ENCODE measurements around the gene SCFD1. TPM values are rescaled to one million over a fixed set of nuclear protein-coding genes. Genes with fewer than 3 reads are reported as not detected.

SCFD1 gene
- total and polyA plus RNA-seq, 10 of the 15 experiments (the other 5 are each of a cell fraction or from before 2014, with no cell fraction given): 61.5 to 98.4 (median 82.5) TPM

- no peak for TF ChIP-seq BMI1 (IDR thresholded peaks at IDR 0.05; ENCODE audit: borderline replicate concordance)
- no peak for TF ChIP-seq EGR1 (IDR thresholded peaks at IDR 0.05; ENCODE audit: borderline replicate concordance in 1 of 2, low read depth in 2 of 2, low read length in 2 of 2)
- no peak for TF ChIP-seq TBL1XR1 (IDR thresholded peaks at IDR 0.05; ENCODE audit: low read depth, low read length)
- TF ChIP-seq, protein P1, sequence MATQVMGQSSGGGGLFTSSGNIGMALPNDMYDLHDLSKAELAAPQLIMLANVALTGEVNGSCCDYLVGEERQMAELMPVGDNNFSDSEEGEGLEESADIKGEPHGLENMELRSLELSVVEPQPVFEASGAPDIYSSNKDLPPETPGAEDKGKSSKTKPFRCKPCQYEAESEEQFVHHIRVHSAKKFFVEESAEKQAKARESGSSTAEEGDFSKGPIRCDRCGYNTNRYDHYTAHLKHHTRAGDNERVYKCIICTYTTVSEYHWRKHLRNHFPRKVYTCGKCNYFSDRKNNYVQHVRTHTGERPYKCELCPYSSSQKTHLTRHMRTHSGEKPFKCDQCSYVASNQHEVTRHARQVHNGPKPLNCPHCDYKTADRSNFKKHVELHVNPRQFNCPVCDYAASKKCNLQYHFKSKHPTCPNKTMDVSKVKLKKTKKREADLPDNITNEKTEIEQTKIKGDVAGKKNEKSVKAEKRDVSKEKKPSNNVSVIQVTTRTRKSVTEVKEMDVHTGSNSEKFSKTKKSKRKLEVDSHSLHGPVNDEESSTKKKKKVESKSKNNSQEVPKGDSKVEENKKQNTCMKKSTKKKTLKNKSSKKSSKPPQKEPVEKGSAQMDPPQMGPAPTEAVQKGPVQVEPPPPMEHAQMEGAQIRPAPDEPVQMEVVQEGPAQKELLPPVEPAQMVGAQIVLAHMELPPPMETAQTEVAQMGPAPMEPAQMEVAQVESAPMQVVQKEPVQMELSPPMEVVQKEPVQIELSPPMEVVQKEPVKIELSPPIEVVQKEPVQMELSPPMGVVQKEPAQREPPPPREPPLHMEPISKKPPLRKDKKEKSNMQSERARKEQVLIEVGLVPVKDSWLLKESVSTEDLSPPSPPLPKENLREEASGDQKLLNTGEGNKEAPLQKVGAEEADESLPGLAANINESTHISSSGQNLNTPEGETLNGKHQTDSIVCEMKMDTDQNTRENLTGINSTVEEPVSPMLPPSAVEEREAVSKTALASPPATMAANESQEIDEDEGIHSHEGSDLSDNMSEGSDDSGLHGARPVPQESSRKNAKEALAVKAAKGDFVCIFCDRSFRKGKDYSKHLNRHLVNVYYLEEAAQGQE (IDR thresholded peaks at IDR 0.05; ENCODE audit: low read depth, low read length): no peak
Measured at GRCh38 chr14:30658645-30659044, 36.5 kb downstream of the SCFD1 start (continued).

- intact Hi-C loops (cut with micrococcal nuclease; ENCODE audit: unreplicated experiment) (no loop called here), in situ Hi-C loops (cut with MboI) (no loop called here)
- FAIRE-seq (no peak), DNase-seq (ENCODE audit: low read depth, low spot score) (no peak), ATAC-seq (no peak)
- Histone ChIP-seq H3K27ac (ENCODE audit: control insufficient read depth, insufficient read depth) (no peak overlapping the region), H3K36me3 (ENCODE audit: control insufficient read depth in 2 of 2, insufficient read depth in 2 of 2, low read length in 1 of 2) (peaks cover 0 to 4% of the 10 kb centered on the region in 2 experiments; a peak in 1 of 4 replicates), H3K79me2 (ENCODE audit: control insufficient read depth, insufficient read depth, low read length) (no peaks in the 10 kb centered on the region), H3K4me3 (no peak overlapping the region), H3K9ac (ENCODE audit: control insufficient read depth, insufficient read depth, low read length) (no peak overlapping the region), H3K27me3 (replicated peaks in 1 of 2; ENCODE audit: control insufficient read depth in 2 of 2, insufficient read depth in 2 of 2, low read length in 1 of 2) (no peaks in the 10 kb centered on the region), H2AFZ (ENCODE audit: control insufficient read depth, low read depth, low read length) (no peak overlapping the region), H3K4me1 (ENCODE audit: control insufficient read depth, insufficient read depth, low read length) (no peaks in the 10 kb centered on the region), H4K20me1 (ENCODE audit: control insufficient read depth, insufficient read depth) (no peaks in the 10 kb centered on the region), H3K9me3 (replicated peaks; ENCODE audit: control insufficient read depth, insufficient read depth, low read length) (no peaks in the 10 kb centered on the region), H3K4me2 (ENCODE audit: control insufficient read depth, insufficient read depth) (no peak overlapping the region)
- ChIA-PET SMC1A (ENCODE audit: uncharacterized antibody, unreplicated experiment) (no interaction called here), RAD21 (ENCODE audit: unreplicated experiment) (no interaction called here), CTCF (no interaction called here), POLR2A (no interaction called here)
- TF ChIP-seq SP1 (IDR thresholded peaks at IDR 0.05; ENCODE audit: low read depth, low read length): no peak
- TF ChIP-seq POLR2AphosphoS2 (IDR thresholded peaks at IDR 0.05; ENCODE audit: low read depth, low read length): no peak
- no peak for TF ChIP-seq PAX5 (IDR thresholded peaks at IDR 0.05; ENCODE audit: borderline replicate concordance, low read depth, low read length)
- TF ChIP-seq ZNF24 (IDR thresholded peaks at IDR 0.05): no peak
- TF ChIP-seq, protein P2, sequence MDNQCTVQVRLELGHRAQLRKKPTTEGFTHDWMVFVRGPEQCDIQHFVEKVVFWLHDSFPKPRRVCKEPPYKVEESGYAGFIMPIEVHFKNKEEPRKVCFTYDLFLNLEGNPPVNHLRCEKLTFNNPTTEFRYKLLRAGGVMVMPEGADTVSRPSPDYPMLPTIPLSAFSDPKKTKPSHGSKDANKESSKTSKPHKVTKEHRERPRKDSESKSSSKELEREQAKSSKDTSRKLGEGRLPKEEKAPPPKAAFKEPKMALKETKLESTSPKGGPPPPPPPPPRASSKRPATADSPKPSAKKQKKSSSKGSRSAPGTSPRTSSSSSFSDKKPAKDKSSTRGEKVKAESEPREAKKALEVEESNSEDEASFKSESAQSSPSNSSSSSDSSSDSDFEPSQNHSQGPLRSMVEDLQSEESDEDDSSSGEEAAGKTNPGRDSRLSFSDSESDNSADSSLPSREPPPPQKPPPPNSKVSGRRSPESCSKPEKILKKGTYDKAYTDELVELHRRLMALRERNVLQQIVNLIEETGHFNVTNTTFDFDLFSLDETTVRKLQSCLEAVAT (IDR thresholded peaks at IDR 0.05): no peak
- TF ChIP-seq E2F4 (IDR thresholded peaks at IDR 0.05; ENCODE audit: low read depth, low read length): no peak
- no peak for TF ChIP-seq HCFC1 (IDR thresholded peaks at IDR 0.05; ENCODE audit: low read length)
- TF ChIP-seq STAT3 (IDR thresholded peaks at IDR 0.05; ENCODE audit: low read depth, low read length): no peak
- TF ChIP-seq ZNF207 (IDR thresholded peaks at IDR 0.05; ENCODE audit: borderline replicate concordance): no peak
- TF ChIP-seq, protein P3, sequence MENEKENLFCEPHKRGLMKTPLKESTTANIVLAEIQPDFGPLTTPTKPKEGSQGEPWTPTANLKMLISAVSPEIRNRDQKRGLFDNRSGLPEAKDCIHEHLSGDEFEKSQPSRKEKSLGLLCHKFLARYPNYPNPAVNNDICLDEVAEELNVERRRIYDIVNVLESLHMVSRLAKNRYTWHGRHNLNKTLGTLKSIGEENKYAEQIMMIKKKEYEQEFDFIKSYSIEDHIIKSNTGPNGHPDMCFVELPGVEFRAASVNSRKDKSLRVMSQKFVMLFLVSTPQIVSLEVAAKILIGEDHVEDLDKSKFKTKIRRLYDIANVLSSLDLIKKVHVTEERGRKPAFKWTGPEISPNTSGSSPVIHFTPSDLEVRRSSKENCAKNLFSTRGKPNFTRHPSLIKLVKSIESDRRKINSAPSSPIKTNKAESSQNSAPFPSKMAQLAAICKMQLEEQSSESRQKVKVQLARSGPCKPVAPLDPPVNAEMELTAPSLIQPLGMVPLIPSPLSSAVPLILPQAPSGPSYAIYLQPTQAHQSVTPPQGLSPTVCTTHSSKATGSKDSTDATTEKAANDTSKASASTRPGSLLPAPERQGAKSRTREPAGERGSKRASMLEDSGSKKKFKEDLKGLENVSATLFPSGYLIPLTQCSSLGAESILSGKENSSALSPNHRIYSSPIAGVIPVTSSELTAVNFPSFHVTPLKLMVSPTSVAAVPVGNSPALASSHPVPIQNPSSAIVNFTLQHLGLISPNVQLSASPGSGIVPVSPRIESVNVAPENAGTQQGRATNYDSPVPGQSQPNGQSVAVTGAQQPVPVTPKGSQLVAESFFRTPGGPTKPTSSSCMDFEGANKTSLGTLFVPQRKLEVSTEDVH (IDR thresholded peaks at IDR 0.05; ENCODE audit: low read depth, partially characterized antibody): no peak
- no peak for TF ChIP-seq TARDBP (IDR thresholded peaks at IDR 0.05; ENCODE audit: borderline replicate concordance)
- TF ChIP-seq SMC3 (IDR thresholded peaks at IDR 0.05; ENCODE audit: borderline replicate concordance, low read length): no peak
- no peak for TF ChIP-seq DPF2 (IDR thresholded peaks at IDR 0.05)
- no TSS peak for BruUV-seq (replicated peaks)
Measured at GRCh38 chr14:30669594-30669993, 47.5 kb downstream of the SCFD1 start.
